Keratinocyte (primary cell): ENCODE measurements around the gene VAC14. TPM values are rescaled to one million over a fixed set of nuclear protein-coding genes. Genes with fewer than 3 reads are reported as not detected.

ENCODE experiments used
- DNase-seq: peaks from one replicate; pipeline ENCODE4 v3.0.0-alpha.2; 2011; ENCODE audit warnings: low read depth, missing footprints, low spot score
- FAIRE-seq: peaks from 2 replicates; lab custom pipeline; 2011; peaks lifted over from hg19 to GRCh38; lab: Jason Lieb, UNC
- H2AFZ ChIP-seq: 2 replicates; pipeline ENCODE4 v1.6.0; 2012; ENCODE audit warnings: low read length, control low read depth, inconsistent platforms; ENCODE audit not compliant: control insufficient read depth
- H3K27ac ChIP-seq: 2 replicates; pipeline ENCODE4 v1.5.1; 2011; ENCODE audit warnings: low read length; ENCODE audit not compliant: control insufficient read depth, insufficient read depth
- H3K27me3 ChIP-seq: 3 replicates; pipeline ENCODE4 v1.6.0; 2011; ENCODE audit warnings: low read length; ENCODE audit not compliant: control insufficient read depth, insufficient read depth; ENCODE audit errors: extremely low read depth
- H3K36me3 ChIP-seq, 2 experiments: 2 replicates in 1 of 2; 3 replicates in 1 of 2; pipeline ENCODE4 v1.5.1; 2011; ENCODE audit warnings: low read length in 2 of 2, mild to moderate bottlenecking in 1 of 2; ENCODE audit not compliant: control insufficient read depth in 2 of 2, insufficient read depth in 2 of 2; ENCODE audit errors: extremely low read depth in 1 of 2
- H3K4me1 ChIP-seq: 3 replicates; pipeline ENCODE4 v1.5.1; 2011; ENCODE audit warnings: low read length; ENCODE audit not compliant: control insufficient read depth, insufficient read depth; ENCODE audit errors: extremely low read depth
- H3K4me2 ChIP-seq: 3 replicates; pipeline ENCODE4 v1.6.0; 2011; ENCODE audit warnings: low read depth, low read length; ENCODE audit not compliant: control insufficient read depth, insufficient read depth; ENCODE audit errors: extremely low read depth
- H3K4me3 ChIP-seq, 3 experiments: fragments of 200-600 bp in 1 of 3; sonication (generic) in 1 of 3; 2 replicates in 2 of 3; 3 replicates in 1 of 3; pipeline ENCODE4 v1.5.1; 2011 to 2016; ENCODE audit warnings: low read length in 3 of 3, mild to moderate bottlenecking in 3 of 3, control low read depth in 2 of 3, inconsistent platforms in 1 of 3, low read depth in 1 of 3, mixed read lengths in 1 of 3, mixed run types in 1 of 3, moderate library complexity in 1 of 3; ENCODE audit not compliant: control insufficient read depth in 2 of 3, insufficient read depth in 2 of 3; ENCODE audit errors: extremely low read depth in 1 of 3
- H3K79me2 ChIP-seq: 2 replicates; pipeline ENCODE4 v1.6.0; 2012; ENCODE audit warnings: low read length; ENCODE audit not compliant: control insufficient read depth, insufficient read depth
- H3K9ac ChIP-seq: 3 replicates; pipeline ENCODE4 v1.6.0; 2011; ENCODE audit warnings: low read length; ENCODE audit not compliant: control insufficient read depth, insufficient read depth; ENCODE audit errors: extremely low read depth
- H3K9me1 ChIP-seq: 3 replicates; pipeline ENCODE4 v1.6.0; 2011; ENCODE audit warnings: low read length; ENCODE audit not compliant: control insufficient read depth, insufficient read depth; ENCODE audit errors: extremely low read depth
- H3K9me3 ChIP-seq: 2 replicates; pipeline ENCODE4 v1.5.1; 2012; ENCODE audit warnings: low read depth, low read length; ENCODE audit not compliant: control insufficient read depth
- H4K20me1 ChIP-seq: 3 replicates; pipeline ENCODE4 v1.6.0; 2011; ENCODE audit warnings: low read length; ENCODE audit not compliant: control insufficient read depth, insufficient read depth; ENCODE audit errors: extremely low read depth
- CTCF ChIP-seq, 3 experiments: IDR thresholded peaks in 1 of 3; conservative IDR thresholded peaks in 1 of 3; optimal IDR thresholded peaks in 1 of 3; 2 replicates in 2 of 3; 3 replicates in 1 of 3; pipeline versions ENCODE3 to v1.5.1; 2011; ENCODE audit warnings: low read length in 3 of 3, mild to moderate bottlenecking in 3 of 3, moderate library complexity in 2 of 3, control low read depth in 1 of 3, inconsistent platforms in 1 of 3; ENCODE audit not compliant: insufficient read depth in 2 of 3; ENCODE audit errors: extremely low read depth in 1 of 3
- EZH2 ChIP-seq: IDR thresholded peaks from one replicate; pipeline ENCODE4 v1.6.1; 2012; ENCODE audit warnings: inconsistent platforms, mild to moderate bottlenecking, low read length, moderate library complexity
- dilution Hi-C: fragments of 300-500 bp; cut with MboI; formaldehyde crosslinking; loops from one replicate; pipeline ENCODE4 v1.7.0; 2020; ENCODE audit warnings: low sequenced_read_pairs; ENCODE audit not compliant: extremely low pct_ligation_motif_present
- polyA plus RNA-seq, 5 experiments: library from polyadenylated mRNA; depleted of rRNA in 3 of 5; stranded (reverse) in 3 of 5; stranded (forward) in 1 of 5; unstranded in 1 of 5; fragments of >200 nt; gene quantifications; 1 replicate in 1 of 5; 2 replicates in 3 of 5; 3 replicates in 1 of 5; pipeline versions ENCODE4 v1.2.1 to v1.2.3, GENCODE V29; 2011 to 2012; ENCODE audit warnings: missing spikeins in 2 of 5, low read depth in 1 of 5, low replicate concordance in 1 of 5

Gene VAC14
- polyA plus RNA-seq, 1 donor (not counting 4 experiments of a cell fraction or from before 2014, with no cell fraction given) = 15.9 TPM

- TF ChIP-seq EZH2 (no peak), CTCF (optimal IDR thresholded peaks at IDR 0.05 in 1 of 3, IDR thresholded peaks at IDR 0.05 in 1 of 3, conservative IDR thresholded peaks at IDR 0.05 in 1 of 3; ENCODE audit: extremely low read depth in 1 of 3, insufficient read depth in 2 of 3, low read length in 3 of 3) (peak in 2 of 3 experiments; percentile 27 to 36)
- H3K27ac ChIP-seq = peak overlapping the region; percentile 30
- no peak overlapping the region for H3K4me2 ChIP-seq
- H3K9ac ChIP-seq = peak overlapping the region; percentile 13
- no peaks in the 10 kb centered on the region for H3K9me1 ChIP-seq
- peaks cover 61% of the 10 kb centered on the region for H3K4me1 ChIP-seq
- peaks cover under 1 to 4% of the 10 kb centered on the region in 2 experiments for H3K36me3 ChIP-seq
- H3K79me2 ChIP-seq = no peaks in the 10 kb centered on the region
- dilution Hi-C loops = no loop called here
- H3K9me3 ChIP-seq = no peaks in the 10 kb centered on the region
- no peaks in the 10 kb centered on the region for H4K20me1 ChIP-seq
- no peaks in the 10 kb centered on the region for H3K27me3 ChIP-seq
- H3K4me3 ChIP-seq = no peak overlapping the region
- no peak for DNase-seq
- FAIRE-seq = peak; percentile 81
- no peak overlapping the region for H2AFZ ChIP-seq
These were observed 97.7 kb downstream of the VAC14 start for GRCh38 chr16:70703041-70703834.

- dilution Hi-C loops = no loop called here
- Histone ChIP-seq H3K79me2 (no peaks in the 10 kb centered on the region), H3K36me3 (peaks cover 1 to 4% of the 10 kb centered on the region in 2 experiments), H3K9me1 (no peaks in the 10 kb centered on the region), H3K27me3 (no peaks in the 10 kb centered on the region), H3K27ac (peak overlapping the region; percentile 30), H3K4me2 (no peak overlapping the region), H3K9ac (peak overlapping the region; percentile 13), H3K4me3 (no peak overlapping the region), H3K9me3 (no peaks in the 10 kb centered on the region), H4K20me1 (no peaks in the 10 kb centered on the region), H3K4me1 (peaks cover 65% of the 10 kb centered on the region), H2AFZ (no peak overlapping the region)
- FAIRE-seq (no peak), DNase-seq (no peak)
- no peak for TF ChIP-seq EZH2
- no peak for TF ChIP-seq CTCF (optimal IDR thresholded peaks at IDR 0.05 in 1 of 3, IDR thresholded peaks at IDR 0.05 in 1 of 3, conservative IDR thresholded peaks at IDR 0.05 in 1 of 3; ENCODE audit: extremely low read depth in 1 of 3, insufficient read depth in 2 of 3, low read length in 3 of 3)
These were observed 98.3 kb downstream of the VAC14 start for GRCh38 chr16:70702624-70703023.
